SKM-1 treated with dmso at 0.1 percent for 144 hours (cell line): ENCODE results near the gene MMP20.
A peak's percentile ranks its signal among the peaks of the same experiment; 100 is the strongest.

Experiments
- DNase-seq: peaks from one replicate; lab custom pipeline; 2025; ENCODE audit not compliant: unreplicated experiment; lab: John Stamatoyannopoulos, UW

Gene MMP20

DNA sequence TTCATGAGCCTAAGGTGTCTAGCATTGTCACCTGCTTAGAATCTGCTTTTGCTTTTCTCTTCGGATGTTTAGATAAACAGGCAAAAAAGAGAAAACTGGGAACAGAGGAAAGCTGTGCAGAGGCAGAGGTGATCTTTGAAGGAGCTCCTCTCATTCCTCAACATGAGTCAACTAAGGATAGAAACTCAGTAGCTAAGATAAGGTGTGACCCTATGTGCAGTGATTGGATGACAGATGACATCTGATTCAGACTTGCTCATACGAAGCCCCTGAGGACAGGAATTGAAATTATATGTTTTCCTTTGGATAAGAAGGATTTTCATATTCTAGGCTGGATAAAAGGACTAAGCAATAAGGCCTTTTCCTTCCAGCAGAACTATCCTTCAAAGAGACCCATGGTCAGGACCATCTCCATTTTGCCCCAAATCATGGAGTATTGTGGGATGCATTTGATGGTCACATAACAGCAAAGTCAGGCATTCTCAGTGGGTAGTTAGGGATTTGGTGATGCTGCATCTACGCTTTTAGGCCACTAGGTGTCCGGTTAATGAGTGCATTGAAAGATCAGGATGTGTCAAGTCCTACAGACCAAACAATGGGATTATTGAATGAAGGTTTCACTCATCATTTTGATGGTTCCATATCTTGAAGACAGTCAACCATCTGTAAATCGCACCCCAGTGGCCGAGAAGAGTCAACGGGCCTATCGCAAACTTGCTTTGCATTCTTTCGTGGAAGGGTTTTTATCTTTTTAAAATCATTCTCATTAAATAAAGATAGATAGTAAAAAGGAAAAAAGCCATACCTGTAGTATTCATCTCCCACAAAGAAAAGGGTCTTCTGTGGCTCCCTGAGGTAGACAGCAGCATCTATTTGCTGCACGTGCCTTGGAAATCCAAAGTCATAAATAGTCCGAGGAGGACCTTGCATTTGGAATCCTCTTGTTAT is 32.2 kb downstream of the MMP20 start:
- DNase-seq, result no peak

DNA sequence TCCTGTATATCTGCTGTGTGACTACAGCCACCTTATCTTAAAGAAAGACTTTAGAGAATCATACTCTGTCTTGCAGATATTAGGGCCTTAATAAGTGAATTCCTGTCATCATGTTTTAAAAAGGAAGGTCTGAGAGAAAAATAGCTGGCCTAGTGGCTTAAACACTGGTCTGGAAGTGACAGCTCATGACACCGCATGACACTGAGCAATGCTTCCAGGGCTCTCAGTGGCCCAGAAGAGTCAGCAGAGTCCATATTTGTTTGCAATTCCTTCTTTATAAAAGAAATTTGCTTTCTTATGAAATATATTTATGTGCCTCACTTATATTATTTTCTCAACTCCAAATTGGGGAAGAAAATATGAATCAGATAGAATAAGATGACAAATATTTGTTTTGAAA is 33.0 kb downstream of the MMP20 start:
- DNase-seq, result no peak

DNA sequence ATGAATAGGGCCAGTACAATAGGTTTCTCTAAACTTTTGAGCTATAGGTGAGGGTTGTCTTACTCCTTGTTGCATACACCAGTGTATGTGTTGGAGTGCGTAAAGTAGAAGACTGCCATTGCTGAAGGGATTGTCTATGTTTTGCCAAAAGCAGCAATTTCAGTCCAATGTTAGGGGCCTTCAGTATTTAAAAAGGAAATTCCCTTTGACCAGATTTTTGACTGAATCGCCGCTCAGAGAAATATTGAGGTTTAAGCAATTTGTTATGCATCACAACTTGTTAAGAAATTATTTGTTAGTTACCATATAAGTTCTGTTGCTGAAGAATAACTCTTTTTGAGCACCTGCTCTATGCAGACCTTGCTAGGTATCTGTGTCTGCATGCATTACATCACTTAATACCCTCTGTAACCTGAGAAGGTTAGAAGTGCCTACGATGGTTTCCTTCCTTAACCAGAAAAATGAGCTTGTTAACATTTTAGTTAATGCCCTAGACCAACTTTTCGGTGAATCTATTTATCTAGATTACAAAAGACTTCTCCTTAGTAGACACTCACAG is 33.9 kb downstream of the MMP20 start:
- no peak for DNase-seq

DNA sequence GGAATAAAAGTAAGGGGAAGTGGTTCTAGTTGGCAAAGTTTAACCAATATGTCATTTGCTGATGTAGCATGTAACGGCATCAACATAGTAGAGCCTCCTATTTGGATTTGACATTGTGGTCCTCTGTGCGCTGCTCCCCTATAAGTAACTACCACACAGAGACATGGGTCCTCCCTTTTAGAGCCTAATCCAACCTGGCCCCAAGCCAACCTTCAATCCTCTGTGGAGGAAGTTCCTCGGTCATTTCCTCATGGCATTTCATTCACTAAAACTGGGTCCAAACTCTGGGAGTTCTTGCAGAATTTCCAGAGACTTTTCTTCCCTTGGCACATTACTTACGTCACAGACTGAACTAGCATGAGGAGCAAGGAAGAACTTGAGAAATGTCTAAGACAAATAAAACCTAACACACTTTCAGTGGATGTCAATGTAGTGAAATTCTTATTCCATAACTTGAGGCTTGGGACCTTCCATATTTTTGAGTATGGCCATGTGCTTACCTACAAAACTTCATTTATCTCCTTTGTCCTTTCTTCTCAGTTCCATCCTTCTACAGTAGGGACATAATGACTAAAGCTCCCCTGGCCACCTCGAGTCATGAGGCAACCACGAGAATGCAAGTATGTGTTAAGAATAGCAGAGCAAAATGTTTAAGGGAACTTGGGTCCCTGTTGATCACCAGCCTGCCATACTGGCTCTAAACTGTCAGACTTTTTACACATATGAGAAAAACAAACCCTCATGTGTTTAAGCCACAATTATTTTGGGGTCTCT is 34.7 kb downstream of the MMP20 start:
- no peak for DNase-seq

DNA sequence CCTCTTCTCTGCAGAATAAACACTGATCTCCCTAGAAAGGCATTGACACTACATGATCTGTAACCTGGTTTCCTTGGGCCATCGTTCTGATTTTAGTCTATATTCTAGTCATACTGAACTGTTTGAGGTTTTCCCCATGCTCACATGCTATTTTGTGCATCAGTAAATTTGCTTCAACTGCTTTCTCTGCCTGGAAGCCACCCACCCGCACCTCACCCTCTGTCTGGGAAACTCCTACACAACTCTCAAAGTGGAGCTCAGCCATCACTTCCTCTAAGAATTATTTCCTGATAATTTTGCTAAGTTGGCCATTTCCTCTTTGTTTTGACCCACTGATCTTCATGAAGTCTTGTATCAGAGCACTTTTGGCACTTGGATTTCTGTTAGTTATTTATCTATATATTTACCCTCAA is 36.1 kb downstream of the MMP20 start:
- DNase-seq, result no peak

DNA sequence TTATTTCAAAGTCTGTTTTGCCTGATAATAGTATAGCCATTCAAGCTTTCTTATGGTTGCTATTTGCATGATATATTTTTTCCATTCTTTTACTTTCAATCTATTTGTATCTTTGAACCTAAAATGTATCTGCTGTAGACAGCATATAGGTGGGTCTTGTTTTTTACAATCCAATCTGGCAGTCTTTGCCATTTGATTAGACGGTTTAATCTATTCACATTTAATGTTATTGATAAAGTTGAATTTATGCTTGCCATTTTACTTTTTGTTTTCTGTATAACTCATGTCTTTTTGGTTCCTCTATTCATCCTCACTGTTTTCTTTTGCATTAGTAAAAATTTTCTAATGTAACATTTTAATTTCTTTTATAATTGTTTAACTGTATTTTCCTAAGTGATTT is 37.4 kb downstream of the MMP20 start:
- no peak for DNase-seq

DNA sequence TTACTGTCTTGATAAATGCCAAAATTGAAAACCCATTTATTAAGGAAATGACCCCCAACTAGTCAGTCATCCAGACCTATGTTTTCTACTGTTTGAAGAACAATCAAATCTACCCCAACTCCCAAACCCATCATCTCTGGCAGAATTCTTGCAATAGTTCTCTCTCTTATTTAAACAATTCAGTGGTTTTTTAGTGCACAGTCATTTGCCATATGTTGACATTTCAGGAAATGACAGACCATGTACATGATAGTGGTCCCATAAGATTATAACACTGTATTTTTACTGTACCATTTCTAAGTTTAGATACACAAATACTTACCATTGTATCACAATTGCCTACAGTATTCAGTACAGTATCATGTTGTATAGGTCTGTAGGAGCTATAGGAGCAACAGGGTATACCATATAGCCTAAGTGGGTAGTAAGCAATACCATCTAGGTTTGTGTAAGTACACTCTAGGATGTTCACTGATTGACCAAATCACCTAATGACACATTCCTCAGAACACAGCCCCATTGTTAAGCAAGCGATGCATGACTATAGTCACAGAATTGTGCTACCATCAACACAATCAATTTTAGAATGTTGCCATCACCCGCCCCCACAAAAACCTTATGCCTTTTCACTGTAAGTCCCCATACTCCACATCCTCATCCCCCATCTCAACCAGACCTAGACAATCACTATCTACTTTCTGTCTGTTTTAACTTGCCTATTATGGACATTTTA is 41.8 kb downstream of the MMP20 start:
- no peak for DNase-seq

DNA sequence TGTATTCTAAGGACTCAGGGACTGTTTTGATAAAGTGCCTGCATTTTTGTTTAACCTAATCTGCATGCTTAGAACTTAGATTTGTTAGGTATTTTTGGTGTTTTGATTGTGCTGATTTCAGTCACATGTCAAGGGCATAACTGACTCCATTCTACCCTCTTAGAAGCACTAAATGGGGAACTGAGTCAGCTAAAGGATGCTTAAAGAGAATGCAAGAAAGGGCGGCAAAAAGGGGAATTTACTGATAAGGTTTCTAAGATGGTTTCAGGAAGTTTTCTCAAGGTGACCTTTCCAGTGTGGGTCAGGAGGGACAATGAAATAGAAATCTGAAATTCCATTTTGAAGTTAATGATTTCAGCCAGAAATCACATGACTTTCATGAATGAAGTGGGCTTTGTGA is 43.0 kb downstream of the MMP20 start:
- no peak for DNase-seq

DNA sequence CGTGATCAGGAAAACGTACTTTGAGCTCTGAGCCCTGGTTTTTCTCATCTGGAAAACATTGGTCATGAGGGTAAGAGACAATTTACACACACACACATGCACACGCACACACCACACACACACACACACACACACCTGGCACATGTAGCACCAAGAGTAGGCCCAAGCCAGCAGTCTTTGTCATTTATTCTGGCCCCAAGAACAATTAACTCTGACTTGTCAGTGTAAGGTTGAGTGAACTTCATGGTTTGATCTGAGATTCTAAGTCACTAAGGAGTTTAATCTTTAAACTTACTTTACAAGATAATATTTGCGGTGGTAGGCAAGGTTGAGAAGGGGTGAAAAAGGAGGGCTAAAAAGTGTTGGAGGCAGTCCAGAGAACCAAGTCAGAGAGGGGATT is 44.1 kb downstream of the MMP20 start:
- DNase-seq, result no peak

DNA sequence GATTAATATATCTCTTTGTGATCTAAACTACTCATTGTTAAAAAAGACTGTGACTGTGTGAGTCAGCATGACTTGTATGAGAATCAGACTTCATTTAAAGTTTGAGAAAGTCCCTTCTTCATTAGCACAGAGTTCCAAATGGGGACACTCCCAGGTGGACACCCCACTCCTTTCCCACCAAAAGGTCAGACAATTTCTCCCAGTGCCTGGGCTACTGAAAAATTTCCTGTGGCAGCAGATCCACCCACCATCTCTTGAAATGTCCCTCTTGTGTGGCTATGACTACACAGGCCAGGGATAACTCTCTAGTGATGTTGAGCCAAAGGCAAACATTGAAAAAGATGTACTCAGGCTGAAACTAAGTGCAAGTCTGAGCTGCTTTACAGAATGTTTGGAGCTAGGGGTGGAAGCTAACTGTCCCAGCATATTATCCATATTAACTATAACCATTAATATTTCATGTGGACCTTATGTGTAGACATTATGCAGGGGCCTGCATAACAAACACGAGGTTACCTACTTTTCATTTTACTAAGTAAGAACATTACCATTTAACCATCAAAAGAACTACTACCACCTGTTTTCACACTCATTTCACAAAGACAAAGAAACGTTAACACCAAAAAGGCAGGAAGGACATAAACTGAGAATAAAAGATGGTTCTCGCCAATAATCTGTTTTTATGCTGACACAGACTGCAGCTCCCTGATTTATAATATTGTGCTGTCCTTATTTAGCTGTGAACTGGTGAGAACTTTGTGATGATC is 44.8 kb downstream of the MMP20 start:
- DNase-seq, result no peak

DNA sequence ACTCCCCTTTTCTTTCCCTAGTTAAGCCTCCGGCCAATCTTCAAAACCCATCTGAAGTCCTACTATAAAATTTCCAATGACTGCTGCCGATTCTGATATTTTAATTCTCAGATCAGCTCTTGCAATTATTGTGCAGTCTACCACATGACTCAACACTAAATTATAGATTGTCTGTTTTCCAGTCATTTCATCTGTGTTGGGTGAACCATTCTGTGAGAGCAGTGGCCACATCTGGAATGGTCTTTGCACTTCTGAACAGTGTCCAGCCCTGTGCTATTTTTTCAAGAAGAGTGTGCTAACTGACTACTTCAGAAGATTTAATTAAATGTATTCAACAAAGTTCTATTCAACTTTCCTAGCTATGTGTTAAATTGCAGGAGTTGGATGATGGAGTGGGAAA is 47.4 kb downstream of the MMP20 start:
- DNase-seq, result no peak

DNA sequence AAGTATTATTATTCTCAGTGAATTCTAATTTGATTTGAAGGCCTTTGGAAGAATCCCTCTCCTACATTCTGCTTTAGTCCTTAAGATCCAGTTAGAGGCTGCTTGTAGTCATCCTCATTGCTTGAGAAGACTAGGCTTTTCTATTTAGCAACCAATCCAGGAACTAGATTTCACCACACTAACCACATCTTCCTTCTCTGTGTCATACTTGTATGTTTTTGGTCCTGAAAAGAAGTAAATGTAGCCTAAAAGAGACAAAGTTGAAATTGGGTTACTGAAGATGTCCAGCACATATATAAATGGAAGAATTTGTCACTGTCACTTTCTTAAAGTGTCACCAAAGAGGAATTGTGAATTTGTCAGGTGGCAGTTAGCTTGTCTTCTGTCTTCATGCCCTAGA is 48.0 kb downstream of the MMP20 start:
- DNase-seq, result peak; percentile 93

DNA sequence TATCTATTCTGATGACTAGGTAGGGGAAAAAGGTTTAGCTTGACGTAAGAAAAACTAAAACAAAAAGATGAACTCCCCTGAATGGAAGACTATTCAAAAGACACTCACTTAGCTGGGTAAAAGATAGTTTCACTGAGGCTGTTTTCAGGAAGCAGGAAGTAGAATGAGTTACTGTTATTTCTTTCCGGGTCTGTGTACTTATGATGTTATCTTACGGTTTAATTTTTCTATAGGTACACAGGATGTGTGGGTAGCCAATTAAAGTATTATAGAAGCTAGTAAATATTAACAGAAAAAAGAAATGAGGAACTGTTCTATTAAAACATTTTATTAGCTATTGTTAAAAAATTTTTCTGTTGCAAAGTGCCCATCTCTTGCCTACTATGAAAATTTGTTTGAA is 48.8 kb downstream of the MMP20 start:
- no peak for DNase-seq

DNA sequence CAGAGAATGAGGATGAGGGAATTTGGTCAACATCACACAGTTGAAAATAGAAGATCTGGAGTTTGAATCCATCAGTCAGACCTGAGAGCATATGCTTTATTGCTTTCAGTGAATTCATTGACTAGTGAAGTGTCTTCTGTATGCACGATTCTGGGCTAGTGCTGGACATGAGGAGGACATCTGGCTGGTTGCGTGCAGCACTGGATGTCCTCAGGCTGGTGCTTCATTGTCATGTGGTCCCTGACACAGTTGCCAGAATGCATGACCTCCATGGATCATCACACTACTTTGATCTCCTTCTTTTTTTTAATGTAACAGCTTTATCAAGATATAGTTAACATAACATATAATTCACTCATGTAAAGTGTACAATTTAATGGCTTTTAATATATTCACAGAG is 50.1 kb downstream of the MMP20 start:
- DNase-seq, result no peak

DNA sequence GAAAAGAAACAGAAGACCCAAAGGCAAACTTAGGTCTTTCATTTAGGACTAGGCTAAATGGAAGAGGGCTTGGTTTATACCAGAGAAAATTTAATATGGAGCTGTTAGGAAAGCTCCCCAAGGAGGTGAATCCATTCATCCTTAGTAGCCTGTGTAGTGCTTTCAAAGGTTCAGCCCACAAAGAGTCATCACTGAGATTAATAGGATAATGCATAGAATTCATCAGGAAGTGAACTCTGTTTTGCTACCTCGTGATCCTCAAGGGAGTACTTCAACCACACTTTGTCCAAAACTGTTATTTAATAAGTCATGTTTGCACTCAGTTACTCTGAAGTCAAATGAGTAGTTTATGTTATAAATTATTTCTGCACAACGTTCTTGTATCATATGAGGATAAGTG is 51.3 kb downstream of the MMP20 start:
- no peak for DNase-seq

DNA sequence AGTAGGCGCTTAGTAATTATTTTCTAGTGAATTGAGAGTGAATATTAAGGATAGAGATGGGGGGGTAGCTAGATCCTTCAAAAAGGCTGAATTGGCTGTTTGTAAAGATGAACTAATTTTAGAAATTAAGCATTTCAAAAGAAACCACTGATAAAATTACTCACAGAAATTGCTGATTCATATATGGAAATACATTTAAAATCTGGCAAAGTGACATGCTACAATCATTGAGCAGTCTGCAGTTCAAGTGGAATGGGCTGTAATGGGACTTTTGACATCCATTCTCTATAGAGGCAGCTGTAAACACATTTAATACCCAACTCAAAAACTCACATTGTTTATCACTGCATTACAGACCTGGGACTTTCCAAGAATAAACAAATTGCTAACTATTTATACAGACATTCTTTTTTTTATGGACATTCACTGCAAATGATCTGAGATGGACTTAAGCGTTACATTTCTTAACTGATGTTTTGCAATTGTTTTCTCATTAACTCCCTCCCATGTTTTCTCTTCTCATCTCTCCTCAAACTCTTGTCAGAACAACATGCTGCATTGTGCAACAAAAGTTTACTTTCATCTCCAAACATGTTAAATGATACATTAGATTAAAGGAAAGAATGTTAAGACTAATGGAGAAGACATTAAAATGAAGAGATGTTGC is 52.4 kb downstream of the MMP20 start:
- DNase-seq, result no peak

DNA sequence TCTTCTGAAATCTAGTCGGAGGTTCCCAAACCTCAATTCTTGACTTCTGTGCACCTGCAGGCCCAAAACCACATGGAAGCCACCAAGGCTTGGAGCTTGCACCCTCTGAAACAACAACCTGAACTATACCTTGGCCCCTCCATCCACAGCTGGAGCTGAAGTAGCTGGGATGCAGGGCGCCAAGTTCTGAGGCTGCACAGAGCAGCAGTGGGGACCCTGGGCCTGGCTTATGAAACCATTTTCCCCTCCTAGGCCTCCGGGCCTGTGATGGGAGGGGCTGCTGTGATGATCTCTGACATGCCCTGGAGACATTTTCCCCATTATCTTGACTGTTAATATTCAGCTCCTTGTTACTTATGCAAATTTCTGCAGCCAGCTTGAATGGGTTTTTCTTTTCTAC is 56.3 kb downstream of the MMP20 start:
- no peak for DNase-seq

DNA sequence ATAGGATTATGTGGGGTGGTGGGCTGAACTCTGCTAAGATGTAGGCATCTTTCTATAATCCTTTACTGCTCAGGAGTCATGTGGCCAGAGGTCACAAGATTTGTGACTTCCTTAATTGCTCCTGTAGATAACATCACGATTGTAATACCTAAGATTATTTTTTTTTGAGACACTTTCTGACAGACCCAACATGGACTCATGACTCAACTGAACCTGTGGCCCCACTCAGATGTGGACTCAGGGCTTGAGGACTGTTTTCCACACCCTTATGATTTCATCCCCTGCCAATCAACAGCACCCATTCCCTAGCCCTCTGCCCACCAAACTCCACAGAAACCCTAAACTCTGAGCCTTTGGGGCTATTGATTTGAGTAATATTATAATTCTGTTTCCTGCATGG is 59.0 kb downstream of the MMP20 start:
- DNase-seq, result no peak

DNA sequence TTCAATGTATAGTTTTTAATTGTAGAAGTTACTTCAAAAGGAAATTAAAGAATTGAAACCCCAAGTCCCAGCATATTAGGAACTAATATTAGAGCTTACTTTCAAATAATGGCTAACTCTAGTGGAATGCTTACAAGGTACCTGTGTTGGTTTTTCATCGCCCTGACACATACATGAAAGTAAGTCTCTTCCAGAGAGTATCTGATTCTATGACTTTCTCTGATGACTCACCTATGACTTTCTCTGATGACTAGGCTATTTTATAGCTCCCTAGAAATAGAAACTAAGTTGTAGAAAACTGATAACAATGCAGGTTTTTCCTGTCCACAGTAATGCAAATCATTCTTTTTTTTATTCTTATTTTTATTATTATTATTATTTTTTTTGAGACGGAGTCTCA is 61.0 kb downstream of the MMP20 start:
- DNase-seq, result no peak

DNA sequence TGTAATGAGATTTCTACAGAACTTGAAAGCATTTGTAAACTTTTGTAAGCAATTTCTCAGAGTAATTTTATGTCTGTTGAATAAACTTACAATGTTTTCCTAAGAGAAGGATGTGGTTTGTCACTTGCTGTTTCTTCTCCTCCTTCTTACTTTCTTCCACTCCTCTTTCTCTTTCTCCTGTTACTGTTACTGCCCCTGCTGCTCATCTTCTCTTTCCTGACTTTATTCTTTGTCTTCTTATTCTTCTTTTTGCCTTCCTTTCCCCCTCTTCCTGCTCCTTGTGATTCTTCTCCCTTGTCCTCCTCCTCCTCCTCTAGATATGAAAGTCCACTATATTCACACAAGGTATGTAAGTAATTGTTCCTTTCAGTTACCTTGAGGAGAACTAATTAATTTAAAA is 63.5 kb downstream of the MMP20 start:
- no peak for DNase-seq
